MG63 (cell line): Measurements from ENCODE around the gene SLC12A1. TPM values are rescaled to one million over a fixed set of nuclear protein-coding genes. Genes with fewer than 3 reads are reported as not detected.
"Not testable (repeated sequence)": the region's sequence is repeated elsewhere in the genome, so short reads cannot be mapped to it uniquely, and the experiment has no call there.

Experiments used
- DNase-seq: peaks from one replicate; pipeline ENCODE4 v3.0.0-alpha.2; 2020
- H3K27me3 ChIP-seq: fragments of 250-450 bp; sonication (Bioruptor Pico); 2 replicates; pipeline ENCODE4 v1.5.1; 2020; ENCODE audit warnings: mild to moderate bottlenecking, moderate library complexity
- H3K36me3 ChIP-seq: fragments of 250-450 bp; sonication (Bioruptor Pico); 2 replicates; pipeline ENCODE4 v1.5.1; 2020; ENCODE audit warnings: mild to moderate bottlenecking, moderate library complexity
- H3K4me3 ChIP-seq: fragments of 250-450 bp; sonication (Bioruptor Pico); 2 replicates; pipeline ENCODE4 v1.5.1; 2020; ENCODE audit warnings: mild to moderate bottlenecking, moderate library complexity
- H3K9me3 ChIP-seq: fragments of 250-450 bp; sonication (Bioruptor Pico); 2 replicates; pipeline ENCODE4 v1.5.1; 2020; ENCODE audit warnings: mild to moderate bottlenecking, moderate library complexity
- total RNA-seq: library from RNA; depleted of rRNA; stranded (reverse); fragments of >200 nt; shearing (Covaris generic); gene quantifications from 2 replicates; pipeline ENCODE4 v1.2.3, GENCODE V29; 2014; ENCODE audit warnings: low replicate concordance

The SLC12A1 gene
- total RNA-seq, 1 experiment from 2014 or later = not detected

GRCh38 chr15:48325400-48325799 is 119.3 kb downstream of the SLC12A1 start:
- Histone ChIP-seq H3K36me3 (no peaks in the 10 kb centered on the region), H3K9me3 (no peaks in the 10 kb centered on the region), H3K27me3 (no peaks in the 10 kb centered on the region), H3K4me3 (no peak overlapping the region)
- DNase-seq = no peak

GRCh38 chr15:48326180-48326579 is 120.1 kb downstream of the SLC12A1 start:
- DNase-seq, H3K4me3 ChIP-seq: not testable (repeated sequence)

GRCh38 chr15:48330105-48330785 is 124.1 kb downstream of the SLC12A1 start:
- Histone ChIP-seq H3K4me3 (peak overlapping the region; percentile 95), H3K9me3 (no peaks in the 10 kb centered on the region), H3K36me3 (peaks cover 22% of the 10 kb centered on the region), H3K27me3 (no peaks in the 10 kb centered on the region)
- DNase-seq = no peak

More at GRCh38 chr15:48326180-48326579, 120.1 kb downstream of the SLC12A1 start:
- not testable (repeated sequence) for H3K27me3 ChIP-seq, H3K36me3 ChIP-seq, H3K9me3 ChIP-seq

- H3K4me3 ChIP-seq = peak within 1 kb of the TSS; percentile 95
- peak; percentile 87 for DNase-seq
- H3K36me3 ChIP-seq = peaks cover 30% of the 10 kb centered on the region
- no peaks in the 10 kb centered on the region for H3K27me3 ChIP-seq
- H3K9me3 ChIP-seq = no peaks in the 10 kb centered on the region
Measured at GRCh38 chr15:48330855-48331795, 125.0 kb downstream of the SLC12A1 start, which contains the start of gene DUT. Gene DUT, plus strand, starts transcription at chr15:48331429. Its CDS starts 87 bp downstream, at chr15:48331516.

GRCh38 chr15:48331796-48332641 is 125.9 kb downstream of the SLC12A1 start:
- no peak for DNase-seq
- peak overlapping the region; percentile 95 for H3K4me3 ChIP-seq

GRCh38 chr15:48332642-48333034 is 126.5 kb downstream of the SLC12A1 start:
- DNase-seq = no peak
- H3K36me3 ChIP-seq = peaks cover 44% of the 10 kb centered on the region
- no peaks in the 10 kb centered on the region for H3K9me3 ChIP-seq
- H3K27me3 ChIP-seq = no peaks in the 10 kb centered on the region
- peak overlapping the region; percentile 95 for H3K4me3 ChIP-seq

More at GRCh38 chr15:48331796-48332641, 125.9 kb downstream of the SLC12A1 start:
- Histone ChIP-seq H3K27me3 (no peaks in the 10 kb centered on the region), H3K36me3 (peaks cover 38% of the 10 kb centered on the region), H3K9me3 (no peaks in the 10 kb centered on the region)

GRCh38 chr15:48333540-48333939 is 127.4 kb downstream of the SLC12A1 start:
- H3K36me3 ChIP-seq = peaks cover 53% of the 10 kb centered on the region
- no peaks in the 10 kb centered on the region for H3K27me3 ChIP-seq
- no peak for DNase-seq
- no peaks in the 10 kb centered on the region for H3K9me3 ChIP-seq
- H3K4me3 ChIP-seq = peak overlapping the region; percentile 95

- no peak for DNase-seq
- H3K4me3 ChIP-seq = no peak overlapping the region
- H3K36me3 ChIP-seq = peaks cover 59% of the 10 kb centered on the region
- no peaks in the 10 kb centered on the region for H3K9me3 ChIP-seq
- no peaks in the 10 kb centered on the region for H3K27me3 ChIP-seq
Measured at GRCh38 chr15:48334260-48334659, 128.2 kb downstream of the SLC12A1 start.

GRCh38 chr15:48336940-48337339 is 130.8 kb downstream of the SLC12A1 start:
- DNase-seq = no peak
- peaks cover 82% of the 10 kb centered on the region for H3K36me3 ChIP-seq

GRCh38 chr15:48337607-48338006 is 131.5 kb downstream of the SLC12A1 start:
- H3K27me3 ChIP-seq = no peaks in the 10 kb centered on the region
- no peak overlapping the region for H3K4me3 ChIP-seq
- peaks cover 86% of the 10 kb centered on the region for H3K36me3 ChIP-seq
- H3K9me3 ChIP-seq = no peaks in the 10 kb centered on the region
- no peak for DNase-seq

More at GRCh38 chr15:48336940-48337339, 130.8 kb downstream of the SLC12A1 start:
- Histone ChIP-seq H3K27me3 (no peaks in the 10 kb centered on the region), H3K4me3 (no peak overlapping the region), H3K9me3 (no peaks in the 10 kb centered on the region)

- Histone ChIP-seq H3K27me3 (no peaks in the 10 kb centered on the region), H3K36me3 (peaks cover 75% of the 10 kb centered on the region), H3K4me3 (no peak overlapping the region), H3K9me3 (no peaks in the 10 kb centered on the region)
- DNase-seq = no peak
Measured at GRCh38 chr15:48340111-48340510, 134.0 kb downstream of the SLC12A1 start.

- Histone ChIP-seq H3K36me3 (peaks cover 39% of the 10 kb centered on the region), H3K9me3 (no peaks in the 10 kb centered on the region), H3K4me3 (no peak overlapping the region), H3K27me3 (no peaks in the 10 kb centered on the region)
- no peak for DNase-seq
Measured at GRCh38 chr15:48343865-48344264, 137.8 kb downstream of the SLC12A1 start.

GRCh38 chr15:48345516-48345915 is 139.4 kb downstream of the SLC12A1 start:
- H3K27me3 ChIP-seq = no peaks in the 10 kb centered on the region
- DNase-seq = no peak
- no peak overlapping the region for H3K4me3 ChIP-seq
- H3K36me3 ChIP-seq = peaks cover 25% of the 10 kb centered on the region
- H3K9me3 ChIP-seq = no peaks in the 10 kb centered on the region

- H3K27me3 ChIP-seq = no peaks in the 10 kb centered on the region
- no peaks in the 10 kb centered on the region for H3K9me3 ChIP-seq
- DNase-seq = peak; percentile 43
- no peaks in the 10 kb centered on the region for H3K36me3 ChIP-seq
- H3K4me3 ChIP-seq = no peak overlapping the region
Measured at GRCh38 chr15:48352474-48353072, 146.5 kb downstream of the SLC12A1 start.
